HG03460 (cell line): ENCODE measurements around the gene POLR2J2.
"Not testable (repeated sequence)": the region's sequence is repeated elsewhere in the genome, so short reads cannot be mapped to it uniquely, and the experiment has no call there.

Experiments used
- ATAC-seq: cut with Tn5 transposase; IDR thresholded peaks from one replicate; pipeline ENCODE4 v1.9.1; 2021; ENCODE audit not compliant: unreplicated experiment

POLR2J2 gene

DNA sequence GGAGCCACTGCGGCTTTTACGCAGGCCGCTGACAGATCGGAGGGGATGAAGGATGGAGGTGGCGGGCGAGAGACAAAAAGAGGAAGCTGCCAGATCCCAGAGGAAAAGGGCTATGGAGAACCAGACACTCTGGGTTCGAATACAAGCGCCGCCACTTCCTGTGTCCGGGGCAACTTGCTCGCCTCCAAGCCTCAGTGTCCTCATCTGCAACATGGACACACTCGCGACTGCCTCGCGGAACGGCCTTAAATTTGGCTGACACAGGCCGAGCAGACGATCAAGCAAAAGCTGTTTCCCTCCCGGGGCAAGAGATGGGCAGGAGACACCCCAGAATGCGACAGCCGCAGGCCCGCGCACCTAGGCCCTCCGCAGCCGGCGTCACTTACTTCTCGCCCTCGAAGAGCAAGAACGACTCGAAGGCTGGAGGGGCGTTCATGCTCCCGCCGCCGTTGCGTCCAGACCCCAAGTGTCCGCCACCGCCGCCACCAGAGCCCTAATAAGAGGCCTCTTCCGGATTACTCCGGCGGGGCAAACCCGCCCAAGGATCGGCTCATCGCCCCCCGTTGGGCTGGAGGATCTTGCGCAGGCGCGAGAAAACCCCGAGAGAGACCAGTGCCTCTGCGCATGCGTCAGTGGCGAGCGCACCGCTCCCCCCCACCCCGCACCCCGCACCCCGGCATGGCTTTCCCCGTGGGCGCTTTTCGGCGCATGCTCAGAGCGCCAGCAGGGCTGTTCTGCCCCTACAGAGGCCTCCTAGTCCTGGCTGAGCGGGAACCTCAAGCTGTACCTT, at the start of gene POLR2J2:
TSS of gene POLR2J2 (minus strand) at position 498 of the 790 bp plus-strand sequence. CDS start at position 436, 62 bp downstream.
- ATAC-seq: peak; percentile 72

DNA sequence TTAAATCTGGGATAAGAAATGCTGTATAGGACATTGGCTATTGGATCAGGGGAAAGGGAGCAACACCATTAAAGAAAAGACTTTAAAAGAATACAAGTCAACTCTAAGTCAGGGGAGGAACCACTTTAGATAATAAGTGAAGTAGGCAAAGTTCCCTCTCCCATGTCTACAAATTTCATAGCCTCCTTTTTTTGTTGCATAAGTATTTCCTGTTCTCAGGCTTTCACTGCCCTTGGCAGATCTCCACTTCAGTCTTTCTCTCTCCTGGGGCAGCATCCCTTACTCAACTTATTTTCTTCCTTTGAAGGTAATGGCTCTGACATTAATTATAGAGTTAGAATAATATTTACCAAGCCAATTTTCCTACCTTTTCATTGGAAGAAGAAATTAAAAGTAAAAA, 47.0 kb upstream of the POLR2J2 start:
- not testable (repeated sequence) for ATAC-seq

GRCh38 chr7:102715718-102716117, 44.3 kb upstream of the POLR2J2 start:
- ATAC-seq: not testable (repeated sequence)

DNA sequence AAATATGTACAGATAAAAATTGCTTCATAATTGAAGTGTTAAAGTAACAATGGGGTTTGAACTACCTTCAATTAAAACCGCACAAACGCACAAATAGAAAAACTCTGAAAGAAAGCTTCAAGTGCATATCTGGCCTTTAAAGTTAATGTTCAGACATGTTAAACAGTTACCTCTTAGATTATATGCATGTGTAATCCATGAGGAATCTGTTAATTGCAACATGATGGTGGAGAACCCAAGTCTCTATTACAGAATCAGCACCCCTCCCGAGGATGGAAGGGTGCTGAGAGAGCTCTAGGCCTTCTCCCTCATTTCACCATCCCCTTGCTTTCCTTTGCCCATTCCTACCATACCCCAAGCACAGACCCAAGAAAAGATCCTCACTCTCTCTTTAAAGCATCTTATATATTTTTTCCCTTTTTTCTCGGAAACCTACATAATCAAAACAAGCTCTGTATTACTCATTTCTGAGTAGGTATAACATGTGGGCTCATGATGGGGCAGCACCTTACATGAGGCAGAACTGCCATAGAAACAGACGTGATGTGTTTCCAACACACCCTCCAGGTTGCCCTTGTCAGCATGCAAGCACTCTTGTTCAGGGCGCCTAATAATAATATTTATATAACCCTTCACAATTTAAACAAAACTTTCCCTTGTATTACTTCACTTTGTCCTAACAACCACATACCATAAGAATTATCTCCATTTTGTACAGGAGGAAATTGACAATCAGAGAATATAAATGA, 43.5 kb upstream of the POLR2J2 start:
- not testable (repeated sequence) for ATAC-seq

GRCh38 chr7:102713691-102714080, 42.2 kb upstream of the POLR2J2 start:
- ATAC-seq: peak; percentile 84

- peak; percentile 59 for ATAC-seq
Measured at GRCh38 chr7:102713011-102713690, 41.7 kb upstream of the POLR2J2 start.

- ATAC-seq: not testable (repeated sequence)
Measured at GRCh38 chr7:102698962-102699750, 27.7 kb upstream of the POLR2J2 start.

DNA sequence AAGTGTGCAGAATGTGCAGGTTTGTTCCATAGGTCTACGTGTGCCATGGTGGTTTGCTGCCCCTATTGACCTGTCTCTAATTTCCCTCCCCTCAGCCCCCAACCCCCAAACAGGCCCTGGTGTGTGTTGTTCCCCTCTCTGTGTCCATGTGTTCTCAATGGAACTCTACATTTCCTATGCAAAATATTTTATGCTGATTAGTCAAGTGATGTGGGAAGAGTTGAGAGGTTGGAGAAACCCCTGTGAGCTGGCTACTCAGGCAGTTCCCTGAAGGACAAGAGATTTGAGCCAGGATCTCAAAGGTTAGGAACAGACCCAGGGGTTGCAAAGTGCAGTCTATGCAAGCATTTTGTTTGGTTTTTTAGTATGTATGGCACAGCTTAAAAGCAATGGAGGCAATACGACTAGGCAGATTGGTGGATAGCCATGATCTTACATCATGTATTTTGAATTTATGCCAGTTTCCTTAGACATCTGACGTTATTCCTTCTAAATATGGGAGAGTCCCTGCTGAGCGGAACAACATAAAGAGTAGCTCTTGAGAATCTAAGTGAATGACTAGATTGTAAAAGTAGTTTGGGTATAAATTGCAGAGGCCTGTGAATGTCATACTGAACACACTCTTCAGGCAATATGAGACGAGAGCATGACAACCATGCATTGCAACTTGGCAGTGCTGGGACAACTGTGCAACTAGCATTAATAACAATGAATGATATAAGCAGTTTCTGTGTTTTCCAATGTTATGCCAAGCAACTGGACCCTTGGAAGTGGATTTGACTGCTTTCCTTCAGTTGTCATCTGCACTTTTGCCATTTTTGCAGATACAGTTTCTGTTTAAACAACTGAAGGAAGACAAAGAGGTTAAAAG, 26.4 kb upstream of the POLR2J2 start:
- not testable (repeated sequence) for ATAC-seq

GRCh38 chr7:102696009-102696408, 24.5 kb upstream of the POLR2J2 start:
- not testable (repeated sequence) for ATAC-seq

- ATAC-seq: not testable (repeated sequence)
Measured at GRCh38 chr7:102695033-102695552, 23.6 kb upstream of the POLR2J2 start.

DNA sequence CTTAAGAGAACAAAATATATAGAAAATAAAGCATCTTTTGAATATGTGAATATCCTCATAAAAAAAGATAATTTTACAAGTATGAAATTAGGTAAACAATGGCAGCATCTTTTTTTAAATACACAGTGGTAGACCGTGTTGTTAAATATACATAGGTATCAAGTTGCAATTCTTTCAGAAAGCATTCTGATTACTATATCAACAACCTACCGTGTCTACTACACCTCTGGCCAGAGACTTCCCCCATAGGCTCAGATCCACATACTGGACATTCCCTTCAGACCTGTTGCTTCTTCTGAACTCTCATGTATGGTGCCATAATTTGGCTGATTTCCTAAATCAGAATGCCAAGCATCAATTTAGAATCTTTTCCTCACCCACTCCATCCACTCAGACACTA, 22.5 kb upstream of the POLR2J2 start:
- ATAC-seq: not testable (repeated sequence)

- not testable (repeated sequence) for ATAC-seq
Measured at GRCh38 chr7:102690602-102691001, 19.1 kb upstream of the POLR2J2 start.

DNA sequence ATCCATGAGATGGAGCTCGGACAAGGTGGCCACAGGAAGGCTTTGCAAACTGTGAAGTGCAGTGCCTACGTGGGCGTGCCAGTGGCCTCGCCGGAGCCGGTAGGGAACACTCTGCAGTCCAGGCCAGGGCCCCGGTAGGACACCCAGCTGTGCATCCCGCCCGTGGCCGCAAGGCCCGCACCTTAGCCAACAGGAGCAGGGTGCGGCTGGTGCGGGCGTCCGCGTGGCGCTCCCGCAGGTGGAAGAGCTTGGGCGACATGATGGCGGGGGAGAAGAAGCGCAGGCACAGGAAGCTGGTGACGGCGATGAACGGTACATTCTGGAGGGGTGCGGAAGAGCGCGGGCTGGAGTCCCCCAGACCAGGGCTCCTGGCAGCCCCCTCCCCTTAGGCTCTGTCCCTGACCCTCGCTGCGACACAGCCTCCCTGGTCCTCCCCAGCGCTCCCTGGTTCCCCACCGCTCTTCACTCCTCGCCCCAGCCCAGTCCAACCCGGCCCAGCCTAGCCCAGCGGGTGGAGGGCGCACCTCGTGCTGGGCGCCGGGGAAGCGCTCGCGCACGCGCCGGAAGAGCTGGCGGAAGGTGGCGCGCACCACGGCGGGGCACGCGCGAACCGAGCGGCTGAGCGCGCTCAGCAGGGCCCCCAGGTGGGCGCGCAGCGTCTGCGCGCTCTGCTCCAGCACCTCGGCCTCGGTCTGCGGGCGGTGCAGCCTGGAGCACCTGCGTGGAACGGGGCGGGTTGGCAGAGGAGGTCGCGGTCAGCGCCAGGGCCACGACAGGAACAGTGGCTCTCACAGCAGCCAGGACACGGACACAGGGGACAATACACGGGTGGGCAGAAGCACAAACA, 18.2 kb upstream of the POLR2J2 start:
- ATAC-seq: peak; percentile 57

DNA sequence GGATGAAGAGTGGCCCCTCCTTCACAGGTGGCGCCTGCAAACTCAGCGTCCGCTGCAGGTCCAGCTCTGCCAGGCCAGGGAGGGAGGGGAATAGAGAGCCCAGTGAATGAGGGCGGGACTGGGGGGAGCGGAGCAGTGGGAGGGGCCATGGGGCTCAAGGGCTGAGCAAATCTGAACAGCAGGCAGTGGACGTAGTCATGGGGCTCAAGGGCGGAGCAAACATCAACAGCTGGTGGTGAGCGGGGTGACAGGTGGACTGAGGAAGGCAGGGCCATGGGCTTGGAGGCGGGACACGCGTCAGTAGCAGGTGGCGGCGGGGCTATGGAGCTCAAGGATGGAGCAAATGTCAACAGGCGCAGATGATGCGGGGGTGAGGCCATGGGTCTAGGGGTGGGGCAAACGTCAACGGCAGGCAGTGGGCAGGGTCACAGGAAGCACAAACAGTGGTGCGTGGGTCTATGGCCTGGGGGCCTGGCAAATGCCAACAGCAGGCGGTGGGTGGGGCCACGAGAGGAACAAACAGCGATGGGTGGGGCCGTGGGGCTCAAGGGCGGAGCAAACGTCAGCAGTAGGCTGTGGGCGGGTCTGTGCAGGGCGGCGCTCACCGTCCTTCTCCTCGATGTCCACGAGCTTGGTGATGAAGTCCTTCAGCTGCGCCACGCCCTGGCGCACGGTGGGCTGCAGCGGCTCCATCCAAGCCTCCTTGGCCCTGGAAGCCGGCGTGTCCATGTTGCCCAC, 17.0 kb upstream of the POLR2J2 start:
- peak; percentile 83 for ATAC-seq

DNA sequence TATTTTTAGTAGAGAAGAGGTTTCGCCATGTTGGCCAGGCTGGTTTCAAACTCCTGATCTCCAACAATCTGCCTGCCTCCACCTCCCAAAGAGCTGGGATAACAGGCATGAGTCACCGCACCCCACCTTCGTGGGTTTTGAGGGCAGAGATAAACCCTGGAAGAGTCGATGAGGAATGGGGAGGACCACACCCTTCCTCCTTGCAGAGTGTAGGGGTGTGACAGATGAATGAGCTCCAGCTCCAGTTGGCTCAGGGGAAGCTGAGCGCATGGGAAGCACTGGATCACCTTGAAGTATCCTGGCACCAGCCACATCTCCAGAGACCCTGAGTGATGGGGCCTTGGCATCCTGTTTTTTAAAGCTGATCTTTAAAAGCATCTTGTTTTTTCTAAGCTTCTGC, 11.1 kb upstream of the POLR2J2 start:
- not testable (repeated sequence) for ATAC-seq

- not testable (repeated sequence) for ATAC-seq
Measured at GRCh38 chr7:102680780-102681179, 9.3 kb upstream of the POLR2J2 start.

- ATAC-seq: not testable (repeated sequence)
Measured at GRCh38 chr7:102675545-102675944, 4.1 kb upstream of the POLR2J2 start.
